ENCODE results near the gene CCT8.
"Not testable (repeated sequence)": the region's sequence is repeated elsewhere in the genome, so short reads cannot be mapped to it uniquely, and the experiment has no call there.

Gene CCT8

GRCh38 chr21:29022166-29022565 is 51.3 kb downstream of the CCT8 start:
- Mint-ChIP-seq H3K9me3 (no peaks in the 10 kb centered on the region), H3K27ac (peak overlapping the region; percentile 74), H3K36me3 (peaks cover 14% of the 10 kb centered on the region), H3K4me3 (no peak overlapping the region), H3K27me3 (no peaks in the 10 kb centered on the region), H3K4me1 (peaks cover 70% of the 10 kb centered on the region)
- CTCF ChIA-PET, result interaction anchor here (1.3 to 1.4 kb wide), 2 partner anchors 18 to 20 kb away, joined by 3 to 4 read pairs; no protein-coding TSS in a partner anchor
- DNase-seq, result no peak

GRCh38 chr21:29018540-29018939 is 54.9 kb downstream of the CCT8 start:
- H3K4me1 Mint-ChIP-seq, result peaks cover 52% of the 10 kb centered on the region
- CTCF ChIA-PET, result no interaction called here
- H3K27ac Mint-ChIP-seq, result peak overlapping the region; percentile 93
- no peak for DNase-seq
- no peaks in the 10 kb centered on the region for H3K9me3 Mint-ChIP-seq
- H3K27me3 Mint-ChIP-seq, result no peaks in the 10 kb centered on the region
- peaks cover 14% of the 10 kb centered on the region for H3K36me3 Mint-ChIP-seq
- H3K4me3 Mint-ChIP-seq, result peak overlapping the region; percentile 83

- Mint-ChIP-seq H3K9me3 (no peaks in the 10 kb centered on the region), H3K27me3 (no peaks in the 10 kb centered on the region), H3K27ac (peak overlapping the region; percentile 72), H3K4me3 (peak overlapping the region; percentile 83), H3K36me3 (peaks cover 14% of the 10 kb centered on the region), H3K4me1 (peaks cover 47% of the 10 kb centered on the region)
- no peak for DNase-seq
- CTCF ChIA-PET, result no interaction called here
Measured at GRCh38 chr21:29017639-29018237, 55.7 kb downstream of the CCT8 start.

GRCh38 chr21:29011236-29011635 is 62.2 kb downstream of the CCT8 start:
- DNase-seq, H3K27ac Mint-ChIP-seq, CTCF ChIA-PET, H3K4me1 Mint-ChIP-seq, H3K4me3 Mint-ChIP-seq, H3K9me3 Mint-ChIP-seq, H3K27me3 Mint-ChIP-seq: not testable (repeated sequence)
- H3K36me3 Mint-ChIP-seq, result peaks cover 13% of the 10 kb centered on the region

- no peaks in the 10 kb centered on the region for H3K9me3 Mint-ChIP-seq
- H3K27ac Mint-ChIP-seq, result no peak overlapping the region
- DNase-seq, result no peak
- H3K27me3 Mint-ChIP-seq, result no peaks in the 10 kb centered on the region
- H3K4me1 Mint-ChIP-seq, result no peaks in the 10 kb centered on the region
- peaks cover 16% of the 10 kb centered on the region for H3K36me3 Mint-ChIP-seq
- no peak overlapping the region for H3K4me3 Mint-ChIP-seq
- CTCF ChIA-PET, result no interaction called here
Measured at GRCh38 chr21:29008367-29008766, 65.1 kb downstream of the CCT8 start.

DNA sequence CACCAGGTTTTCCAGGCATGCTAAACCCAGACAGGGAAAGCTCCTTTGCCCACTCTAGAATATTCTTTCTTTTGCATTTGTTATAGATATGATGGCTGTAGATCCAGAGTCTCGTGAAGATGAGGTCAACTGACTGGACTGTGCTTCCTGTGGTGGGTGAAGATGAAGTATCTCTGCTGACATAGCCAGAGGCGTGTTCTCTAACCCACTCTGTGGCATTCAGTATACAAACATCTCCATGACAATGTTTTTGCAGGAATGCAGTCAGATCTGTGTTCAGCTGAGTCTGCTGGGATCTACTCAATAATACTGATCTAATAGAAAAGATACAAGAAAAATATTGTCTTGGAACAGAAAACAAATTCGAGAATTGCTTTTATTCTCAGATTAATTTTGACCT is 65.6 kb downstream of the CCT8 start:
- Mint-ChIP-seq H3K27ac (no peak overlapping the region), H3K4me1 (peaks cover under 1% of the 10 kb centered on the region), H3K9me3 (no peaks in the 10 kb centered on the region), H3K36me3 (peaks cover 16% of the 10 kb centered on the region), H3K27me3 (no peaks in the 10 kb centered on the region), H3K4me3 (no peak overlapping the region)
- no peak for DNase-seq
- CTCF ChIA-PET, result no interaction called here

GRCh38 chr21:29007135-29007534 is 66.3 kb downstream of the CCT8 start:
- Mint-ChIP-seq H3K4me1 (peaks cover 6% of the 10 kb centered on the region), H3K4me3 (no peak overlapping the region), H3K27me3 (no peaks in the 10 kb centered on the region), H3K36me3 (peaks cover 16% of the 10 kb centered on the region), H3K9me3 (no peaks in the 10 kb centered on the region), H3K27ac (no peak overlapping the region)
- CTCF ChIA-PET, result no interaction called here
- DNase-seq, result no peak

All from activated naive CD4-positive, alpha-beta T cell treated with anti-CD3 and anti-CD28 coated beads, Interleukin-2, amount 10 ng/mL, durations not matched to agents 7 days and 5 days (primary cell).